ENCODE measurements around the gene ANP32B.
"Not testable (repeated sequence)": the region's sequence is repeated elsewhere in the genome, so short reads cannot be mapped to it uniquely, and the experiment has no call there.

Gene ANP32B

DNA sequence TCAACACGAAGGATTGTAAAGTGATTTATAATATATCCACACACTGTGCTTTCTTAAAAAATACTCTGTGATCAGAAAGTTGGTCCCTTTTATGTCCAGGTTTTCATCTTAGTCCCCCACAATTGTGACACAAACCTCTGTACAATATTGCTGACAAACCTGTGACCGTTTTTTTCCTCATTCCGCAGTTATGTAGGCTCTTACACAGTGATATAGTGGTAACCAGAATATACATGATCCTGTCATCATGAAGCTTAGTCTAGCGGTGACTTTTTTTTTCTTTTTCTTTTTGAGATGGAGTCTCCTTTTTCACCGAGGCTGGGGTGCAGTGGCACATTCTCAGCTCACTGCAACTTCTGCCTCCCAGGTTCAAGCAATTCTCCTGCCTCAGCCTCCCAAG lies 8.7 kb downstream of the ANP32B start:
- DNase-seq (ENCODE audit: low read depth in 4 of 4, low spot score in 1 of 4): no peak

- DNase-seq (ENCODE audit: low read depth in 4 of 4, low spot score in 1 of 4): no peak
Measured at GRCh38 chr9:97992219-97992618, 9.1 kb downstream of the ANP32B start.

- no peak for DNase-seq (ENCODE audit: low read depth in 4 of 4, low spot score in 1 of 4)
Measured at GRCh38 chr9:97993000-97993399, 9.9 kb downstream of the ANP32B start.

GRCh38 chr9:97994703-97995102 lies 11.6 kb downstream of the ANP32B start:
- DNase-seq (ENCODE audit: low read depth in 4 of 4, low spot score in 1 of 4): no peak

DNA sequence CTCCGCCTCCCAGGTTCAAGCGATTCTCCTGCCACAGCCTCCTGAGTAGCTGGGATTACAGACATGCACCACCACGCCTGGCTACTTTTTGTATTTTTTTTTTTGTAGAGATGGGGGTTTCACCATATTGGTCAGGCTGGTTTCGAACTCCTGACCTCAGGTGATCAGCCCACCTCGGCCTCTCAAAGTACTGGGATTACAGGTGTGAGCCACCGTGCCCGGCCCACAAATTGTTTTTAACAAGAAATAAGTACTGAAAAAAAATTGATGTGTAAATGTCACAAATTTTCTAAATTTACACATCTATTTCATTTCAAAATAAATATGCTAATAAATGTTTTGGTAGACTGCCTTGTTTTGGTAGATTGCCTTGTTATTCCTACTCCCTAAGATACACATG lies 13.5 kb downstream of the ANP32B start:
- DNase-seq (ENCODE audit: low read depth in 4 of 4, low spot score in 1 of 4): not testable (repeated sequence)

GRCh38 chr9:97997330-97998276 lies 14.5 kb downstream of the ANP32B start:
- no peak for DNase-seq (ENCODE audit: low read depth in 4 of 4, low spot score in 1 of 4)

DNA sequence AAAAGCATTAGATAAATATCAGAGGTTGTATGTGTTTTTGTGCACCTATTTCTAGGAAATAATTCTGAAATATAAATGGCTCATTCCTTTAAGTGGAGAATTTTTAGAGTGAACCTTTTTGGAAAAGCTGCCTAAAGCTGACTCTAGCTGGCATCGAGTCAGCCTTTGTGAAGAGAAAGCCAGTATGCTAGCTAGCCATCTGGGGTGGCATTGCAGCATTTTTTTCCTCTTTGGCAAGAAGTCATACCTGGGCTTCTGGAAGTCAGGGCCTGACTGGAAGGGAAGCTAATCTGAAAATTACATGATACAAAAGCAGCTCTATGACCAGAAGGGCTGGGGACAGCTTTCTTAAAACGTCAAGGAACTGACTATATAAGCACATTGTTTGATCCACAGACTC lies 19.7 kb downstream of the ANP32B start:
- DNase-seq (ENCODE audit: low read depth in 4 of 4, low spot score in 1 of 4): no peak

- no peak for DNase-seq (ENCODE audit: low read depth in 4 of 4, low spot score in 1 of 4)
Measured at GRCh38 chr9:98006127-98006796, 23.1 kb downstream of the ANP32B start.

- DNase-seq (ENCODE audit: low read depth in 4 of 4, low spot score in 1 of 4): no peak
Measured at GRCh38 chr9:98007251-98007928, 24.2 kb downstream of the ANP32B start.

DNA sequence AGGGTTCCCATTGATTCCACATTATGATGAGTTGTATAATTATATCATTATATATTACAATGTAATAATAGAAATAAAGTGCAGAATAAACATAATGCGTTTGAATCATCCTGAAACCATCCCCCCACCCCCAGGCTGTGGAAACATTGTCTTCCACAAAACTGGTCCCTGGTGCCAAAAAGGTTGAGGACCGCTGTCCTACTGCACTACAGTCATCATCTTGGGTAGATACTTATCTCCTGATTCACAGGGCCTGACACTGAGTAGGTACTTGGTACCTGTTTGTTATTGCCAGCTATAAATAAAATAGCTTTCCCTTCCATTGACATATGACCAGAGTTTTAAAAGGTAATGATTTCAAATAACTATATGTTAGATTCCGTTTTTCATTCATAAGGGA lies 25.6 kb downstream of the ANP32B start:
- no peak for DNase-seq (ENCODE audit: low read depth in 4 of 4, low spot score in 1 of 4)

DNA sequence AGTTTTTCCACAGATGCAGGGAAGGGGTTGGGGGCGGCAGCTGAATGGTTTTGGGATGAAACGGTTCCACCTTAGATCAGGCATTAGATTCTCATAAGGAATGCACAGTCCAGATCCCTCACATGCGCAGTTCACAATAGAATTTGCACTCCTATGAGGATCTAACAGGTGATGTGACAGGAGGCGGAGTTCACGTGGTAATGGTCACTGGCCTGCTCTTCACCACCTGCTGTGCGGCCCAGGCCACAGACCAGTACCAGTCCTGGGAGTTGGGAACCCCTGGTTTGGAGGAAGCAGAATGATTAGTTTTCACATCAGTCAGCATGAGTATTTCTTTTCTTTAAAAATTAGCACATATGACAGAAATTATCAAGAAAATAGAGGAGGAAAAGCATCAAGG lies 26.3 kb downstream of the ANP32B start:
- DNase-seq (ENCODE audit: low read depth in 4 of 4, low spot score in 1 of 4): no peak

DNA sequence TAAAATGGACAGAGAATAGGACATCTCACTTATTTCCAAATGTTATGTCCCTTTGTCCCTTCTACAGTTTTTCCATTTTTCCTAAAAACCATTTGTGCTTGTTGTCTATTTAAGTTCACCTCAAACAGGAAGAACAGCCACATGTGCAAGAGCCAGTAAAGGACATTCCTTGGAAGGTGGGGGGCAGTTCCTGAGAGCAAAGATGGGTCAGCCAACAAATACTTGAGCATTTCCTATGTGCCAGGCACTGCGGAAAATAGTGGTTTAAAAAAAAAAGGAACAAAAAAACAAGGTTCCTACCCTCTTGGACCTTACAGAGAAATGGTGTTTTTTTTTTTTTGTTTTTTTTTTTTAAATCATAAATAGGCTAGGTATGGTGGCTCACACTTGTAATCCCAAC lies 26.8 kb downstream of the ANP32B start:
- DNase-seq (ENCODE audit: low read depth in 4 of 4, low spot score in 1 of 4): no peak

- no peak for DNase-seq (ENCODE audit: low read depth in 4 of 4, low spot score in 1 of 4)
Measured at GRCh38 chr9:98010445-98010844, 27.3 kb downstream of the ANP32B start.

- DNase-seq (ENCODE audit: low read depth in 4 of 4, low spot score in 1 of 4): no peak
Measured at GRCh38 chr9:98011122-98011521, 28.0 kb downstream of the ANP32B start.

DNA sequence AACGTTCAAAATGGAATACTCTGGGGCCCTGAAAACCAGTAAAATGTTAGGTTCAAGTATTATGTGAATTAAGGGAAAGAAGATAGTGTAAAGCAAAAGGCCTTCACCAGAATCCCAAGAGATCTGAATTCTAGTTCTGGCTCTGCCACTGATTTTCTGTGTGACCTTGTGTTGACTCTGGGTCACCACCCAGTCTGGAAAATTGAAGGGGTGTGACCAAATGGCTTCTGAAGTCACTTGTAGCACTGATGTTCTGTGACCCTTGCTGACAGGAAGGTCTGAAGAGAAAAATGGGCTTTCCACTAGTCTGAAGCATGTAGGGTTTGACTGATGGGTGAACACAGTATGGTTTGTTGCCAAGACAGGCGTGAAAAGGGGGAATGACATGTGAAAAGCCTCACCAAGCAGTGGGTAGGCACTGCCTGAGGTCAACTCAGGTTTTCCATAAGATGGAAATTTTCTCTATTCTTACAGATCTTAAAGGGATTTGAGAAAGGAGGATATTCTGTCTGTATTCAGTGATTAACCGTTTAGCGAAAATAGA lies 33.1 kb downstream of the ANP32B start:
- no peak for DNase-seq (ENCODE audit: low read depth in 4 of 4, low spot score in 1 of 4)

- no peak for DNase-seq (ENCODE audit: low read depth in 4 of 4, low spot score in 1 of 4)
Measured at GRCh38 chr9:98017306-98017705, 34.2 kb downstream of the ANP32B start.

DNA sequence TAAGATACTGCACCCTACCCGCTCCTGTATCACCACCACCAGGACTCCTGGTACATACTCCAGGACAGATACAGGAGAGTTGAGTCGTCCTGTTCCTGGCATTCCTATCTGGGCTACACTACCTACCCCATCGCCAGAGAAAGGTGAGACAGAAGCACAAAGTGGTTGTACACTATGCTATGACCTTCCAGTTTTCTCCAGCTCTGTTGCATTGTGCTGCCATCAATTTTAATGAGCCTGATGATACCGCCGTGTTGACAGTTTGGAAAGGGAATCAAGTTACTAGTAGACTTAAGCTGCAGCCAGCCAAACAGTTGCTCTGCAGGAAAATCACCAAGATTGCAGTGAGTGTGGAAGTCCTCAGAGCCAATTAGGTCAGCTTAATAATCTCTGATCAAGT lies 35.2 kb downstream of the ANP32B start:
- no peak for DNase-seq (ENCODE audit: low read depth in 4 of 4, low spot score in 1 of 4)

- DNase-seq (ENCODE audit: low read depth in 4 of 4, low spot score in 1 of 4): no peak
Measured at GRCh38 chr9:98019098-98019497, 36.0 kb downstream of the ANP32B start.

DNA sequence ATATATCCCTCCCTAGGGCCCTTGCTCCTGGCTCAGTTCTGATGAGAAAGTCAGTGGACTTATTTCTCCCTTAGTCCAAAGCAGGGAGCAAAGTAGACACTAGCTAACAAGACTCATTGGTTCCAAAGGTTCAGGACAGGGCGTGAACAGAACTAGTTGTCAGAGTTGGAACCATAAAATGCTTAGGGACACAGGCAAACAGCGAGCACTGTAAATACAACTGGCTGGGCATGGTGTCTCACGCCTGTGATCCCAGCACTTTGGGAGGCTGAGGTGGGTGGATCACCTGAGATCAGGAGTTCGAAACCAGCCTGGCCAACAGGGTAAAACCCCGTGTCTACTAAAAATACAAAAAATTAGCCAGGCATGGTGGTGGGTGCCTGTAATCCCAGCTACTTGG lies 36.7 kb downstream of the ANP32B start:
- DNase-seq (ENCODE audit: low read depth in 4 of 4, low spot score in 1 of 4): not testable (repeated sequence)

DNA sequence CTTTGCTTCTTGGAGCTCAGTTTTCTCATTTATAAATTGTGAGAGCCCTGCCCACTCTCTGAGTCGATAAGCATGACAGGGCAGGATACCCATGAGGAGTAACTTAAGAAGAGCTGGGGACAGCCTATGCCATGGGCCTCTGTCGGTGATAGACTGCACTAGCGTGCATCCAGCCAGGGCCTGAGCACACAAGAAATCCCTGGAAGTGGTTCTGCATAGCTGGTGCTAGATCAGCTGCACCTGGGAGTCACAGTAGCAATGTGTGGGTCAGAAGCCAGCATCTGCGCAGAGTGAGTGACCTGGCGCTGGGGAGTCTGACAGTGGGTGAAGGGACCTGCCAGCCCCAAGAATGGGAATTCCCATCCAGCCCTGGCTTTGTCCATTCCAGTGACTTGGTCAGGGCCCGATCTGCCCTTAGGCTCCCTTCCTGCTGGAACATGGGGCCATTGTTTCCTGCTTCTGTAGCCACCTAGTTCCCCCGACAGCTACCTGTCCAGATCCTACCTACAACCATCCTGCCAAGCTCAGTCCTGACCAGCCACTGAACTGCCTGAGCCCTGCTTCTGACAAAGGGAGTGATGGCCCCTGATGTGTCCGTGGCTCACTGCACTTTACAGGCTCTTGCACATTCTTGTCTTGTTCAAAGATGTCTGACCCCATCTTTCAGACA lies 37.5 kb downstream of the ANP32B start:
- no peak for DNase-seq (ENCODE audit: low read depth in 4 of 4, low spot score in 1 of 4)
